HG02840 (cell line): ENCODE results near the gene GPR3.
"Not testable (repeated sequence)": the region's sequence is repeated elsewhere in the genome, so short reads cannot be mapped to it uniquely, and the experiment has no call there.

Source experiments
- ATAC-seq: cut with Tn5 transposase; IDR thresholded peaks from one replicate; pipeline ENCODE4 v1.9.1; 2021; ENCODE audit warnings: mild to moderate bottlenecking, moderate library complexity, moderate number of reproducible peaks; ENCODE audit not compliant: unreplicated experiment, low FRiP score

Gene GPR3

DNA sequence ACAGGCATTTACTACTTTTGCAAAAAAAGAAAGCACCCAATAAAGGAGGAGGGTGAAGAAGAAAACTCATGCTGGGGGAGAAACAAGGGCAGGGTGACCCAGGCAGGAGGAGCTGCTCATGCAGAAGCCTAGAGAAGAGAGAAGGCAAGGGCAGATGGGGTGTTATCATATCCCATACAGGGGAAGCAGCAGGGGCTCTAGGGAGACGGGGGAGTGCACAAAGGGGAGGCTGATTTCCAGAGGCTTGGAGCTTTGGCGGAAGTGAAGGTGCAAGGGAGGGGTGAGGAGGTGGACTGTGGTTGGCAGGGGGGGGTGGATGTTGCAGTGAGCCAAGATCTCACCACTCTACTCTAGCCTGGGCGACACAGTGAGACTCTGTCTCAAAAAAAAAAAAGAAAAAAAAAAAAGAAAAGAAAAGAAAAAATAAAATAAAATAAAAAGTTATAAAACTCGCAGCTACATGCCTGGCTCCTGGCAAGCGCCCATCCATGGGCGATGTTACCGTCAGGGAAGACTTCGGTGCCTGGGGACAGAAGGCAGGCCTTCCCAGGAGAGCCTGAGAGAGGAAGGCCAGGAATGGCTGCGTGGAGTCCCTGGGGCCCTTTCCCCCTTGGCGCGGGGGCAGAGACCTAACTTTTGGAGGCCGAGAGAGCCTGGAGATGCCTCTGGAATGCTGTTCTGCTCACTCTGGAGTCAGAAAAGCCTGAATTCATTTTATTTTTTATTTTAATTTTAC, 14.5 kb upstream of the GPR3 start:
- ATAC-seq, result no peak

DNA sequence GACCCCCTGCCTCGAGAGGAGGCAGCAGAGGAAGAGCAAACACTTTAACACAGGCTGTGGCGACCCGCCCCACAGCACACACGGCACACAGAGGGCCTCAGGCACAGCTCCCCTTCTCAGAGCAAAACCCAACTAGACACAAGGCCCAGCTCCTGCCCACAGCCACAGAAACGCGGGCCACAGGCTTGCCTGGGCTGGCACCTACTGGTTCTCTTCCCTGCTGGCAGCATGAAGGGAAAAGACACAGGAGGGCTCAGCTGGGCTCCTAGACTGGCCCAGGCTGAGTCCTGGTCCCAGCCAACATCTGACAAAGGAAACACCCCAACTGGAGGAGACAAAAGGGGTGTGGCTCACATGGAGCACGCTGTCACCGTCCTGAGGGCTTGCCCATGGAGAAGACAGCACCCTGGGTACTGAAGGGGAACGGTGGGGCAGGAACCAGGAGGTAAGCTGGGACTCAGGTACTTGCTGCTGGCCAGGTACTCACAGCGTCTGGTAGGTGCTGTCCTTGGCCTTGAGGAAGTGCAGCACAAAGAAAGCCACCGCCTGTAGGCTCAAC, 12.8 kb upstream of the GPR3 start:
- no peak for ATAC-seq

DNA sequence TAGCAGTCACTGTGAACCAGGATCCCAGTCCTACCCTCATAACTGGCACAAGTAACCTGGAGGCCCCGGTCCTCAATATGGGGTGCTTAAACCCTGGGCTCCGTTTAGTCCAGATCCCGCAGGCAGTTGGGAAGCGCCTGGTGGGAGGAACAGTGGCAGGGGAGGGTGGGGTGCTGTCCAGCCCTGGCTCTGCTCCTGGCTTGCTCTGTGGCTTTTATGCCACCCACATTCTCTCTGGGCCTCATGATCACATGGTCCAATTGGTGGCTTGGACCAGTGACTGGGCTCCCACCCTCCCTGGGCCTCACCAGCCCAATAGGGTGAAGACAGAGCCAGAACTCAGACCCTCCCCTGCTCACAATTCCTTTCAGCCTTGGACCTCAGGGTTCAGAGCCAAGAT, 12.2 kb upstream of the GPR3 start:
- no peak for ATAC-seq

DNA sequence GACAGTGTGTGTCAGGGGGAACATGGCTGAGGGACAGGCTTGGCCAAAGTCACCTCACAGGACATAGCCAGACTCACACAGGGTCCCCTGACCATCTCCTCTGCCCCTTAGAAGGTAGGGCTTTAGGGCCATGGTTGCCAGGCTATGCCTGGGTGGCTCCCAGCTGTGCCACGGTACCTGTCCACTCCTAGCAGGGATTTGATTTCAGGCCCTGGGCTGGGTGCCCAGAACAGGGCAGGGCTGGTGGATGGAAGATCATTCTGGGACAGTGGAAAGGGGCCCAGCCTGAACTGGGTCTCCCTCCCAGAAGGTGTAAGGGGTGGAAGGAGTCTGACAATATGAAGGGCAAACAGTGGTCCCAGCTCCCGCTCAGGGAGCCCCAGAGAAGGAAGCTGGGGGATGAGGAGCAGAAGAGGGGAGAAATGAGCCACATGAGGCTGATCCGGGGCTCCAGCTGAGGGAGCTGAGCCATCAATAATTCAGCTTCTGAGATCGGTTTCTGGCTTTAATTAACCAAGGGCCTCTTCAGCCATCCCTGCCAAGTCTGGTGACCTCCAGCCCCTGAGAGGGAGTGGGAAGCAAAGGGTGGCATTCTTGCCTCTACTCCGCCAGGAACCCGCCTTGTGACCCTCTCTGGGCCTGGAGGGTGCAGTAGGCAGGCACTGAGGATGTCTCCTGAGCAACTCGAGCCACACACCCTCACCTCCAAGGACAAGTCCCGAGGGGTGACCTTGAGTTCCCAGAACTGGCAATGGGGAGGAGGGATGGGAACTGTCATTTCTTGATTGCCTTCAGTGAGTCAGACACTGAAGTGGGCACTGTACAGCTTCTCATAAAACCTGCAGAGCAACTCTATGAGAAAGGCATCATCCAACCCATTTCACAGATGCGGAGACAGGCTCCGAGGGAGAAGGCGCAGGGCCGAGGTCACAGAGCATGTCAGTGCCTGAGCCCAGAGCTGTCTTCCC, 11.4 kb upstream of the GPR3 start:
- no peak for ATAC-seq

DNA sequence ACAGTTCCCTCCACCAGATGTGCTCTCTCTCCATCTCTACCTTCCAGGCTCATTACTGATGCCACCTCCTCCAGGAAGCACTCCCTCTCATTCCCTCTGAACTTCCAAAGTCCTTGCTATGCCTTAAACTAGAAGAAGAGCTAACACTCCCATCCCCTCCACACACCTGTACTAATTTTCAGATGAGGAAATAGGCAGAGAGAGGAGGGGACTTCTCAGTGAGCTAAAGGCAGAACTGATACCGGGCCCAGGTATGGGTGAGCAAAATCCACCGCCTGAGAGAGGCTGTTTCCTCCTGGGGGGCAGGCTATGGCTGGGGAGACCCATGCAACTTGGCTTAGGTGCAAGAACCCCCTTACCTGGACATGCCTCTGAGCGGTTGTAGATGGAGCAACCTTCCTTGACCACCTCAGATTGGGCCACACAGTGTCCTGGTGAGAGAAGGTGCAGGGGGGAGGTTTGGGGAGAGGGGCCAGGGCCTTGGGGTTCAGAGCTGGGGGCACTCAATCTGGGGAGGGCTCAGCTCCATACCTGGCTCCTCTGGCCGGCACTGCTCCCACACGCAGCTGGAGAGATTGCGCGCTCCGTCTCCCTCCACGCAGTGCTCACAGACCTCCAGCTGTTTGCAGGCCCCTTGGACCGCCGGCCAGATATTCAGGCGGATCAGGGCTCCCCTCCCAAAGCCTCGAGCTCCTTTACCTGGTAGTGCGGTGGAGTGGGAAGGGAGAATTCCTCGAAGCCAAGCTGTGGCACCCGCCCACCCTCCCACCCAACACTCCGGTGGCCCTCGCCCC, 10.3 kb upstream of the GPR3 start:
- no peak for ATAC-seq

- no peak for ATAC-seq
Observed at GRCh38 chr1:27383039-27383605, 9.3 kb upstream of the GPR3 start, which contains the start of gene CD164L2. Gene CD164L2 (minus strand): TSS chr1:27383333. CDS start chr1:27383239, 94 bp downstream.

GRCh38 chr1:27383661-27384060, 8.8 kb upstream of the GPR3 start:
- ATAC-seq, result no peak

- ATAC-seq, result not testable (repeated sequence)
Observed at GRCh38 chr1:27384797-27385196, 7.6 kb upstream of the GPR3 start.

- no peak for ATAC-seq
Observed at GRCh38 chr1:27388337-27389005, 4.0 kb upstream of the GPR3 start.

- ATAC-seq, result no peak
Observed at GRCh38 chr1:27391511-27392095, 819 bp upstream of the GPR3 start.

DNA sequence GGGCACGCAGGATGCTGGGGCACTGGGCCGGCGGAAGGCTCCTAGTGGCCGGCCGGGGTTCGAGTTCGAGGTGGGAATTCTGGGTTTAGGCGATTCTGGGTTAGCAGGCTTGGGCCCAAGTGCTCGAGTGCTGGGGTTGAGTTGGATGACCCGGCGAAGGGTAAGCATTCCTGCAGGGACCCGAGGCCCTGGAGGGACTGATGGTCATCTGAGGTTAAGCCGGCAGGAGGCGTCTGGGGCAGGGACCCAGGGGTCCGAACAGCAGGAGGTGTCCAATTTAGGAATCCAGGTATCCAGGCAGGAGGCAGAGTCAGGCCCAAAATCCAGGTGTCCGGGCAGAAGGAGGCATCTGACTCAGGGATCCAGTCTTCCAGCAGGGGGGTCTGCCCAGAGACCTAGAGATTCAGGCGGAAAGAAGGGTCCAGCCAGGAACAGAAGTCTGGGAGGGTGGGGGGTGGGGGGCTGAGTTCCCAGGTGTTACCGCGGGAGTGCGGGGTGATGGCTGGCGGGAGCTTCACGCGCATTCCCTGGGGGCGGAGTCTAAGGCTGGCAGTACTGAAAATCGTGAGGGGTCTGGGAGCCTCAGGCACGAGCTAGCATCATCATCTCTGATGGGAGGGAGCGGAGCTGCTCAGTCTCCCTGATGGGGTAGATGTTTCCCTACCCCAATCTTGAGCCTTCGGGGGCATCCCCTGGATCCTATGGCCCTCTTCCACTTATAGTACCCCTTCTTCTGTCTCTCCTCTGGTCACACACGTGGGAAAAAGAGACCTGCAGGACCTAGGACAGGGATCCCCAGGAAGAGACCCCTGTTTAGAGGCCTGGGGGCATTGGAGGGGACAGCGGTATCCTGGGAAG, 585 bp downstream of the GPR3 start:
- ATAC-seq, result no peak

- no peak for ATAC-seq
Observed at GRCh38 chr1:27393641-27394281, 1.3 kb downstream of the GPR3 start.

DNA sequence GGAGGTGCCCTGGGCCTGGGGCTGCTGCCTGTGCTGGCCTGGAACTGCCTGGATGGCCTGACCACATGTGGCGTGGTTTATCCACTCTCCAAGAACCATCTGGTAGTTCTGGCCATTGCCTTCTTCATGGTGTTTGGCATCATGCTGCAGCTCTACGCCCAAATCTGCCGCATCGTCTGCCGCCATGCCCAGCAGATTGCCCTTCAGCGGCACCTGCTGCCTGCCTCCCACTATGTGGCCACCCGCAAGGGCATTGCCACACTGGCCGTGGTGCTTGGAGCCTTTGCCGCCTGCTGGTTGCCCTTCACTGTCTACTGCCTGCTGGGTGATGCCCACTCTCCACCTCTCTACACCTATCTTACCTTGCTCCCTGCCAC, 1.8 kb downstream of the GPR3 start:
- no peak for ATAC-seq

DNA sequence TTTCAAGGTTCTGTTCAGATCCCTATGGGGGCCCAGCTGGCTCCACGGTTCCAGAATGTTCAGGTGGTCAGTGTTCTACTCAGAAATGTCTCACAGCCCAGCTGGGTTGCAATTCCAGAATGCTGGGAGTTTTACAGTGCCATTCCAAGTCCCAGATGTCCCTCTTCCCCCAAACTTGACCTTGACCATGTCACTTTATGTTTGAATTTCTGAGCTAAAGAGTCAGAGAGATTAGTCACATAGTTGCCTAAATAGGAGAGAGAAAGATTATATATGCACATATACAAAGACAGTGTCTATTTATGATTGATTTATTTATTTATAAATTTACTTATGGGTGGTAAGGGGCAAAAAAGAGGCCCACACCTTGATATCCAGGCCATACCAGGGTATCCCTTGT, 2.5 kb downstream of the GPR3 start:
- ATAC-seq, result no peak

- ATAC-seq, result no peak
Observed at GRCh38 chr1:27395441-27396195, 3.2 kb downstream of the GPR3 start.

GRCh38 chr1:27397110-27397509, 4.7 kb downstream of the GPR3 start:
- ATAC-seq, result no peak

GRCh38 chr1:27397749-27398148, 5.3 kb downstream of the GPR3 start:
- no peak for ATAC-seq
